Stomach (tissue), 4 donors: ENCODE measurements around the gene PRAMEF1.

Source experiments
- POLR2A ChIP-seq, 4 donors: fragments of 450-650 bp; IDR thresholded peaks; one replicate each; pipeline ENCODE4 v1.6.1; 2016; ENCODE audit warnings: antibody characterized with exemption in 4 of 4, control low read depth in 2 of 4, mild to moderate bottlenecking in 1 of 4, moderate library complexity in 1 of 4
- POLR2AphosphoS5 ChIP-seq, 3 donors: sonication (generic); formaldehyde crosslinking; IDR thresholded peaks; one replicate each; pipeline ENCODE4 v1.6.1; 2016; ENCODE audit warnings: antibody characterized with exemption in 3 of 3
- TF ChIP-seq, protein P1 (sequence below), 7 experiments: fragments of 450-650 bp in 4 of 7; fragments of 200-600 bp in 3 of 7; sonication (generic) in 3 of 7; IDR thresholded peaks; one replicate each; pipeline ENCODE4 v1.5.1; 2016 to 2019; ENCODE audit warnings: antibody characterized with exemption in 7 of 7, control low read depth in 2 of 7, mild to moderate bottlenecking in 1 of 7

DNA sequence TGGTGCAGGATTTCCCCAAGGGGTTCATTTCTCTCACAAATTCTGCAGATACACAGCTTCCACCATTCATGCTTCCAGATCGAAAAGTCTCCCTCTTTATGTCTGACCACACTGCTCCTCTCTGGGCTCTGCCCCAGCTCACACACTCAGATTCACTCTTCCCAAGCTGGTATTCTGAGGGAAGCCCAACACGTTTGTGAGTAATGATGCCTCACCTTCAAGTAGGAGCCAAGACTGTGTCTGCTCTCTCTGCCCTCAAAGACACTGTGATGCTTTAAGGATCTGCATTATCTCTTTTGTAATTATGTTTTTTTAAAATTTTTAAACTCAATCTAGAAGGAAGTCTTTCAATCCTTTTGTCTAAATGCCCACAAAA, 20.2 kb downstream of the PRAMEF1 start:
- TF ChIP-seq POLR2A (IDR thresholded peaks at IDR 0.05): no peak
- TF ChIP-seq, protein P1, sequence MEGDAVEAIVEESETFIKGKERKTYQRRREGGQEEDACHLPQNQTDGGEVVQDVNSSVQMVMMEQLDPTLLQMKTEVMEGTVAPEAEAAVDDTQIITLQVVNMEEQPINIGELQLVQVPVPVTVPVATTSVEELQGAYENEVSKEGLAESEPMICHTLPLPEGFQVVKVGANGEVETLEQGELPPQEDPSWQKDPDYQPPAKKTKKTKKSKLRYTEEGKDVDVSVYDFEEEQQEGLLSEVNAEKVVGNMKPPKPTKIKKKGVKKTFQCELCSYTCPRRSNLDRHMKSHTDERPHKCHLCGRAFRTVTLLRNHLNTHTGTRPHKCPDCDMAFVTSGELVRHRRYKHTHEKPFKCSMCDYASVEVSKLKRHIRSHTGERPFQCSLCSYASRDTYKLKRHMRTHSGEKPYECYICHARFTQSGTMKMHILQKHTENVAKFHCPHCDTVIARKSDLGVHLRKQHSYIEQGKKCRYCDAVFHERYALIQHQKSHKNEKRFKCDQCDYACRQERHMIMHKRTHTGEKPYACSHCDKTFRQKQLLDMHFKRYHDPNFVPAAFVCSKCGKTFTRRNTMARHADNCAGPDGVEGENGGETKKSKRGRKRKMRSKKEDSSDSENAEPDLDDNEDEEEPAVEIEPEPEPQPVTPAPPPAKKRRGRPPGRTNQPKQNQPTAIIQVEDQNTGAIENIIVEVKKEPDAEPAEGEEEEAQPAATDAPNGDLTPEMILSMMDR (IDR thresholded peaks at IDR 0.05): no peak
- TF ChIP-seq POLR2AphosphoS5 (IDR thresholded peaks at IDR 0.05): no peak
